ENCODE measurements around the gene ABCD2. TPM values are rescaled to one million over a fixed set of nuclear protein-coding genes. Genes with fewer than 3 reads are reported as not detected.
"Not testable (repeated sequence)": the region's sequence is repeated elsewhere in the genome, so short reads cannot be mapped to it uniquely, and the experiment has no call there.

ABCD2 gene
- total RNA-seq, 1 experiment from 2014 or later: 0.37 TPM

DNA sequence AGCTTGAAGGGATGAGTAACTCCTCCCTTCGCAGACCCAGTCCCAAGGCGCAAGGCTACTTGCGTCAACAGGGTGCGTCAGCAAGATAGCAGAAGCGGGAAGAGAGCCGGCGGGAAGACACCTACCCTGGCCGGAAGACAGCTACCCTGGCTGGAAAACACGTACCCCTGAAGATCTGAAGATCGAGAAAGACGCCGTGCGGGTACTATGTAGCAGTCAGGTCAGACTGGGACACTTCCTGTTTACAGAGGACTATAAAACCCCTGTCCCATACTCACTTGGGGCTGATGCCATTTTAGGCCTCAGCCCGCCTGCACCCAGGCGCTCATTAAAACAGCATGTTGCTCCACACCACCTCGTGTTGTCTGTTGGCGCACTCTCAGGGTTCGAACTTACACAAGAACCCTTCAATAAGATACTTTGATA is 80.9 kb downstream of the ABCD2 start:
- DNase-seq (ENCODE audit: low spot score): no peak

DNA sequence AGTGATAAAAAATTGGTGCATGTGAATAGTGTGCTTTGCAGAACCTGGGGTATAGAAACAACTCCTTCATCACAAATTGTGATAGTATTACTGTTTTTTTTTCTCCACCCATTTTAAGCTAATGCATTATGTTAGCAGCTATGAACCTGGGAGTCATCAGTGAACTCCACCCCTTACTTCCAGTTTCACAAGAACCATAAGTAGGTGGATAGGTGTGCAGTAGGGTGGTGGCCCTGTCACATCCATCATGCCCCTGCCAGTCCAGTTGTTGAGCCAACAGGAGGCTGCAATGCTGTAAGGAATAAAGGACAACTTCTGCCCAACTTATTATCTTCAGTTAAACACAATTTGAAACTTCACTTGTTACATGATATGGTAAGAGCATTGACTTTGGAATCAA is 85.7 kb downstream of the ABCD2 start:
- no peak for DNase-seq (ENCODE audit: low spot score)

DNA sequence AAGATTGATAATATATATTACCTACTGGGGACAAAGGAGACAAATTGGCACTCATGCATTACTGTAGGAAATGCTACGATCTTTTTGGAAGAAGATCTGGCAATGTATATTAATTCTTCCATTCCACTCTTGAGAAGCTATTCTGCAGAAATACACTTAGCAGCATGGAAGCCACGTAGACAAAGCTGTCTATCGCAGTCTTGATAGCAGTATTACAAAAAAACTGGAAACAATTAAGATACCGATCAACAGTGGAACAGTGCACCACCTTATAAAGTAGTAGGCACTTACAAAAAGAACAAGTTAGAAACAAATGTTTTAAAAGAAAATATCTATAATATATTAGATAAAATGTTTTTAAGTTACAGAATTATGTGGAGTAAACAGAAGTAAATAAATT is 87.2 kb downstream of the ABCD2 start:
- DNase-seq (ENCODE audit: low spot score): no peak

DNA sequence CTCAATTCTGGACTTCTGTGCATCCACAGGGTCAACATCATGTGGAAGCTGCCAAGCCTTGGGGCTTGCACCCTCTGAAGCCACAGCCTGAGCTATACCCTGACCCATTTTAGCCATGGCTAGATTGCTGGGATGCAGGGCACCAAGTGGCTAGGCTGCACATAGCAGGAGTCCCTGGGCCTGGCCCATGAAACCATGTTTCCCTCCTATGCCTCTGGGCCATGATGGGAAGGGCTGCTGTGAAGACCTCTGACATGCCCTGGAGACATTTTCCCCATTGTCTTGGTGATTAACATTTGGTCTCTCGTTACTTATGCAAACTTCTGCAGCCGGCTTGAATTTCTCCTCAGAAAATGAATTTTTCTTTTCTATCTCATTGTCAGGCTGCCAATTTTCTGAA is 92.6 kb downstream of the ABCD2 start:
- DNase-seq (ENCODE audit: low spot score): no peak

DNA sequence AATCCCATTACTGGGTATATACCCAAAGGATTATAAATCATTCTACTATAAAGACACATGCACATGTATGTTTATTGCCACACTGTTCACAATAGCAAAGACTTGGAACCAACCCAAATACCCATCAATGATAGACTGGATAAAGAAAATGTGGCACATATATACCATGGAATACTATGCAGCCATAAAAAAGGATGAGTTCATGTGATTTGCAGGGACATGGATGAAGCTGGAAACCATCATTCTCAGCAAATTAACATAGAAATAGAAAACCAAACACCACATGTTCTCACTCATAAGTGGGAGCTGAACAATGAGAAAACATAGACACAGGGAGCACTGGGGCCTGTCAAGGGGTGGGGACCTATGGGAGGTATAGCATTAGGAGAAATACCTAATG is 97.4 kb downstream of the ABCD2 start:
- not testable (repeated sequence) for DNase-seq (ENCODE audit: low spot score)

DNA sequence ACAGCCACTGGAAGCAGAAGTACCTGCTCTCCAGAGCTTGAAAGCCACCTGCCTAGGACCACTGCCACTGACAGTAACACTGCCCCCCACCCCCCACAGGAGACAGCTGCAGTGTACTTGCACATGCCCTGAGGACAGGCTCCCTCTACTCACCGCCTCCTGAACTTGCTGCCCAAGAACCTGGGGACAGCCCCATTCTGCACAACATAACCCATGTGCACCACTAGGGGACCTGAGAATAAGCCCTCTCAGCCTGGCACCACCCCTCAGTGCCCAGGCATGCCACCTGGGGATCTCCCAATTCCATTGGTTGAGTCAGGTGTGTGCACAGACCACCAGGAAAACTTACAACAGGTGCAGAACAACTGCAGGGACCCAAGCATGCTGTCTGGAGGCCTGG is 109.6 kb downstream of the ABCD2 start:
- no peak for DNase-seq (ENCODE audit: low spot score)

DNA sequence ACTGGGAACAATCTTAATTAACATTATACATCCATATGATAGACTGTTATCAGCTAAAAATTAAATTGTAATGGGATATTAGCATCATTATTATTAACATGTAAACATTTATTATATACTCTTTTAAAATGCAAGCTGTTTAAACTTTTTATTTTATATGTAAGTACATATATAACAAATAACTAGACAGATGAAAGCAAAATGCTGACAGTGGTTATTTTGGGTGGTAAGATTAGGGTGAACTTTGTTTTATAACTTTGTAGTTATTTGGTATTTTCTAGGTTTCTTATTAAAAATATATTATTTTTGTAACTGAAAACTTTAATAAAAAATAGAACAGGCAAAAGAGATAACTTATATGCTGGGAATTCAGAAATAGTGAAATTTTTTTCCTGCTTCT is 114.0 kb downstream of the ABCD2 start:
- DNase-seq (ENCODE audit: low spot score): no peak

DNA sequence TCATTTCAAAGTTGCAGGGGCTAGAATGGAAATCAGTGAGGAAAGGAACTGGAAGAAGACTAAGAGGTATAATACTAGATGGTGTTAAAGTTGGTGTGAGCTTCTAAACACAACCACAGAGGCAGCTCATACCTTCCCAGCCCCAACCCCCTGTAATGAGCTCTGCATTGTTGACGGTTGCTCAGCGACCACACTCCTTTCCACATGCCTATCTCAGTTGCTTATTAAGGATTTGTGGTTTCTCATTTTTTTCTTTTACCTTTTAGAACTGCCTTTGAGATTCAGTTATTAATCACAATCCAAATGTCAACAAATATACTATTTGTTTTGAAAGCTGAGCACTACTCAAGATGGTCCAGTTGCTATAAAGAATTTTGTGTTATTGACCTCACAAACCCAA is 114.6 kb downstream of the ABCD2 start:
- DNase-seq (ENCODE audit: low spot score): no peak

DNA sequence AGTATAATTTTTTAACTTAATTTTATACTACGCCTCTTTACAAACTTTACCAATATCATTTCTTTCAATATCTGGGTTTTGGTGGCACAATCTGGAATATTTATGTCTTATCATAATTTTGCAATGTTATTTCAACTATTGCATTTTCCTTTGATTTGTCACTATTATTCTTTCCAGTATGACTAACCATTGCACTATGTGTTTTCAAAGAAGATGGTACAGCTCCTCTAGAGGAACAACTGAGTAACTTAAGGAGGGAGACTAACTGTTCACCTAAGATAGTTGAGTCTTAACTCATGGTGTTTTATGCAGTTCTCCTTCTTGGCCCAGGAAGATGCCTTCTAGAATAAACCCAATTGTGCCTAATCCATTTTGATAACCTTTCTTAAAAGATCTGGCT is 116.2 kb downstream of the ABCD2 start:
- no peak for DNase-seq (ENCODE audit: low spot score)

DNA sequence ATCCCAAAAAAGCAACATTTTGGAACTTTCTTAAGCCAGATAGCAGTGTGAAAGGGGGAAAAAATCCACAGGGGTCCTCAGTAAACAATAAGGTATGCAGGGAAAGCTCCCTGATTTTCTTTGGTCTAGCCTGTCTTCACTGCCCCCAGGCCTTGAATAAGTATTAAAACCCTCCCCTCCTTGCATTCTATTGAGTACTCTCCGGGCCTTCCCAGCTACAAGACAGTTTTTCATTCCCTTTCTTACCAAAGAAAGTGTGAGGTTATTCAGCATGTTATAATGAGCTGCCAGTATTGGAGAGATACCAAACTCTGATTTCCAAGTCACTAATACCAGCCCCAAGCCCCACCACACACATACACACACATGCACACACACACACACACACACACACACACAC is 116.9 kb downstream of the ABCD2 start:
- DNase-seq (ENCODE audit: low spot score): no peak

Other genes with a start within 250 kb of the ABCD2 start
- gene KIF21A, start 176.7 kb downstream of the ABCD2 start, total RNA-seq (2014; rRNA removed; shearing (Covaris generic)): 13.9 and 18.4 TPM in 2 replicates